Tibial nerve (tissue), 4 donors: Measurements from ENCODE around the gene NDST1.

Source experiments
- CTCF ChIP-seq, 5 experiments: fragments of 200-600 bp in 3 of 5; fragments of 450-650 bp in 2 of 5; sonication (generic) in 3 of 5; IDR thresholded peaks; one replicate each; pipeline ENCODE4 v1.5.1; 2016 to 2019; ENCODE audit warnings: antibody characterized with exemption in 5 of 5, mild to moderate bottlenecking in 3 of 5, moderate library complexity in 2 of 5
- EP300 ChIP-seq, 2 donors: sonication (generic); formaldehyde crosslinking; IDR thresholded peaks; one replicate each; pipeline ENCODE4 v1.6.1; 2017; ENCODE audit warnings: antibody characterized with exemption in 2 of 2, mild to moderate bottlenecking in 1 of 2
- POLR2A ChIP-seq, 2 donors: fragments of 450-650 bp; IDR thresholded peaks; one replicate each; pipeline ENCODE4 v1.6.1; 2017; ENCODE audit warnings: antibody characterized with exemption in 2 of 2, mild to moderate bottlenecking in 2 of 2, moderate library complexity in 2 of 2

GRCh38 chr5:150486402-150487198, 21.3 kb upstream of the NDST1 start:
- TF ChIP-seq CTCF (IDR thresholded peaks at IDR 0.05) (peak in 3 of 5 experiments; percentile 33 to 44 (median 41)), POLR2A (IDR thresholded peaks at IDR 0.05) (no peak), EP300 (IDR thresholded peaks at IDR 0.05) (peak in 1 of 2 donors; percentile 61)
